Esophagus squamous epithelium (tissue), 5 donors: Measurements from ENCODE around the gene CEL. TPM values are rescaled to one million over a fixed set of nuclear protein-coding genes. Genes with fewer than 3 reads are reported as not detected.

ENCODE experiments used
- DNase-seq: peaks from one replicate; lab custom pipeline; 2025; lab: John Stamatoyannopoulos, UW
- H3K27ac ChIP-seq, 4 donors: fragments of 200-600 bp; sonication (generic); one replicate each; pipeline ENCODE4 v1.5.1; 2016 to 2019; ENCODE audit warnings: mild to moderate bottlenecking in 1 of 4
- H3K27me3 ChIP-seq, 4 donors: fragments of 200-600 bp; sonication (generic); 1 replicate in 3 of 4; 2 replicates in 1 of 4; pipeline versions ENCODE4 v1.5.1 to v1.6.0; 2017 to 2021; ENCODE audit warnings: antibody characterized with exemption in 1 of 4
- H3K36me3 ChIP-seq, 3 donors: fragments of 200-600 bp; sonication (generic); one replicate each; pipeline ENCODE4 v1.5.1; 2016 to 2019
- H3K4me1 ChIP-seq, 3 donors: fragments of 200-600 bp; sonication (generic); one replicate each; pipeline ENCODE4 v1.5.1; 2017 to 2019
- H3K4me3 ChIP-seq, 4 donors: fragments of 200-600 bp; sonication (generic); 1 replicate in 3 of 4; 2 replicates in 1 of 4; pipeline ENCODE4 v1.5.1; 2016 to 2019; ENCODE audit warnings: mild to moderate bottlenecking in 2 of 4, moderate library complexity in 1 of 4
- H3K9me3 ChIP-seq, 3 donors: fragments of 200-600 bp; sonication (generic); one replicate each; pipeline ENCODE4 v1.5.1; 2016 to 2019
- CTCF ChIP-seq, 6 experiments: fragments of 450-650 bp in 4 of 6; fragments of 200-600 bp in 2 of 6; sonication (generic) in 2 of 6; IDR thresholded peaks; one replicate each; pipeline ENCODE4 v1.5.1; 2016 to 2019; ENCODE audit warnings: antibody characterized with exemption in 6 of 6, mild to moderate bottlenecking in 4 of 6, moderate library complexity in 4 of 6
- POLR2A ChIP-seq, 4 donors: fragments of 450-650 bp; IDR thresholded peaks; one replicate each; pipeline ENCODE4 v1.6.1; 2017; ENCODE audit warnings: antibody characterized with exemption in 4 of 4, mild to moderate bottlenecking in 4 of 4, moderate library complexity in 3 of 4
- WGBS, 2 donors: methylation state at CpG; one replicate each; pipeline ENCODE4 v1.1.5; 2018; 5-methylcytosine and 5-hydroxymethylcytosine counted together
- intact Hi-C: fragments of 100-400 bp; cut with DNase I; formaldehyde crosslinking; loops from one replicate; pipeline ENCODE4 v1.15.0; 2022
- total RNA-seq, 4 donors: library from RNA; depleted of rRNA; stranded (reverse); fragments of >200 nt; gene quantifications; one replicate each; pipeline ENCODE4 v1.1.0, GENCODE V29; 2016
- donor health status: DM: yes; HTN: yes; CAD: no.

CEL gene
- total RNA-seq, 4 donors from 2014 or later: 1.9 to 7.6 (median 3.5) TPM

GRCh38 chr9:133045132-133045531, 16.6 kb upstream of the CEL start:
- Histone ChIP-seq H3K4me1 (no peaks in the 10 kb centered on the region), H3K27ac (no peak overlapping the region), H3K36me3 (peaks cover 8 to 93% (median 55%) of the 10 kb centered on the region in 3 donors), H3K27me3 (no peaks in the 10 kb centered on the region), H3K4me3 (no peak overlapping the region), H3K9me3 (no peaks in the 10 kb centered on the region)
- TF ChIP-seq POLR2A (IDR thresholded peaks at IDR 0.05): no peak
- TF ChIP-seq CTCF (IDR thresholded peaks at IDR 0.05): no peak
- WGBS, 2 donors: 84 to 93% methylated on average over 12 to 14 of the region's 15 CpGs
- intact Hi-C loops: no loop called here
- DNase-seq: no peak

GRCh38 chr9:133046196-133046899, 15.4 kb upstream of the CEL start:
- H3K4me1 ChIP-seq: no peaks in the 10 kb centered on the region
- intact Hi-C loops: no loop called here
- peaks cover 20 to 100% (median 62%) of the 10 kb centered on the region in 3 donors for H3K36me3 ChIP-seq
- no peaks in the 10 kb centered on the region for H3K9me3 ChIP-seq
- H3K27me3 ChIP-seq: no peaks in the 10 kb centered on the region
- no peak overlapping the region for H3K27ac ChIP-seq
- DNase-seq: no peak
- H3K4me3 ChIP-seq: no peak overlapping the region
- TF ChIP-seq POLR2A (IDR thresholded peaks at IDR 0.05): no peak
- TF ChIP-seq CTCF (IDR thresholded peaks at IDR 0.05): no peak
- WGBS, 2 donors: 95 to 99% methylated on average over 8 to 9 of the region's 9 CpGs

- Histone ChIP-seq H3K36me3 (peaks cover 26 to 100% (median 66%) of the 10 kb centered on the region in 3 donors), H3K27me3 (no peaks in the 10 kb centered on the region), H3K9me3 (no peaks in the 10 kb centered on the region), H3K4me3 (no peak overlapping the region), H3K4me1 (no peaks in the 10 kb centered on the region), H3K27ac (no peak overlapping the region)
- TF ChIP-seq POLR2A (IDR thresholded peaks at IDR 0.05): no peak
- no peak for TF ChIP-seq CTCF (IDR thresholded peaks at IDR 0.05)
- no peak for DNase-seq
- 89 to 92% methylated on average over 6 to 7 of the region's 7 CpGs for WGBS, 2 donors
- intact Hi-C loops: no loop called here
These were observed 14.9 kb upstream of the CEL start for GRCh38 chr9:133046900-133047295.

DNA sequence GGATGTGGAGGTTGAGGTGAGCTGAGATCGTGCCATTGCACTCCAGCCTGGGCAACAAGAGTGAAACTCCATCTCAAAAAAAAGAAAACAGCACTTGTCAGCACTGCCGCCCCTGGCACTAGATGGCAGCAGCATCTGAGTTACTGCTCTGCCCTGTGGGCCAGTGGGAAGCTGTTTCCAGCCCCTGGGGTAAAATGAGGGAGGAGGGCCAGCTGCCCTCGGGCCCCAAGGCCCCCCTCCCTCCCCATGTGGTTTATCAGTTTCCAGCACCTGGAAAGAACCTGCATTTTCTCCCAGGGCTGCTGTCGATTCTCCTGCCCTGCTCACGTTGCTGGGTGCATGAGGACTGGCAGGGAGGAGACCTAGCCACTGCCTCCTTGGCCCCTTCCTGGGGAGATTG, 13.2 kb upstream of the CEL start:
- no peak for DNase-seq
- Histone ChIP-seq H3K4me3 (no peak overlapping the region), H3K27me3 (no peaks in the 10 kb centered on the region), H3K36me3 (peaks cover 38 to 100% (median 68%) of the 10 kb centered on the region in 3 donors), H3K4me1 (no peaks in the 10 kb centered on the region), H3K27ac (peak overlapping the region in 1 of 4 donors; percentile 25), H3K9me3 (no peaks in the 10 kb centered on the region)
- intact Hi-C loops: no loop called here
- TF ChIP-seq POLR2A (IDR thresholded peaks at IDR 0.05): no peak
- peak in 5 of 6 experiments; percentile 33 to 62 (median 38) for TF ChIP-seq CTCF (IDR thresholded peaks at IDR 0.05)
- 45 to 46% methylated on average over 3 to 4 of the region's 5 CpGs for WGBS, 2 donors

DNA sequence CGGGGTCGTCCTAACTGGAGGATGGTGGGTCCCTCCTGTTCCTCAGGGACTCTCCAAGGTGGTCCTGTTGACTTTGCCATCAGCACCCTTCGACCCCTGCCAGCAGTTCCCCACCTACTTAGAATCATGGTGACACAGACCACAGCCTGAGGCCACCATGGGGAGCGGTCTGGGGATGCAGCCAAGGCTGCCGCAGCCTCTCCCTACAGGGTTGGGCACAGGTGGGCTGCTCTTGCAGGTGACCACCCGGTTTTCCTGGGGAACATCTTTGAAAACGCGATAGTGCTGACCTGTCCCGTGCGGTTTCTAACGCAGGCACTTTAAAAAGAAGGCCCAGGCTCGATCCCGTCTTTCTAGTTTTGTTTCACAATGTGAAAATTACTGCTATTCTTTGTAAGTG, 12.7 kb upstream of the CEL start:
- H3K9me3 ChIP-seq: no peaks in the 10 kb centered on the region
- no peak overlapping the region for H3K27ac ChIP-seq
- intact Hi-C loops: no loop called here
- DNase-seq: no peak
- H3K4me1 ChIP-seq: no peaks in the 10 kb centered on the region
- 84 to 87% methylated on average over 12 to 13 of the region's 13 CpGs for whole genome bisulfite sequencing, 2 donors
- no peak overlapping the region for H3K4me3 ChIP-seq
- TF ChIP-seq POLR2A (IDR thresholded peaks at IDR 0.05) (no peak), CTCF (IDR thresholded peaks at IDR 0.05) (no peak)
- peaks cover 41 to 100% (median 68%) of the 10 kb centered on the region in 3 donors for H3K36me3 ChIP-seq
- H3K27me3 ChIP-seq: no peaks in the 10 kb centered on the region
